AG04450 (cell line): ENCODE data around the gene CLSTN1. TPM values are rescaled to one million over a fixed set of nuclear protein-coding genes. Genes with fewer than 3 reads are reported as not detected.

Experiments used
- CTCF ChIA-PET: fragments of 300-600, 350-600 bp; formaldehyde crosslinking; extraction: SDS; loops from one replicate; lab custom pipeline; 2022; ENCODE audit warnings: antibody characterized with exemption, inconsistent platforms; lab: Charles Lee
- POLR2A ChIA-PET: fragments of 350-600 bp; formaldehyde crosslinking; extraction: SDS; loops from one replicate; lab custom pipeline; 2021; ENCODE audit warnings: antibody characterized with exemption, inconsistent platforms; lab: Yijun Ruan, JAX
- DNase-seq: peaks from one replicate; pipeline ENCODE4 v3.0.0-alpha.2; 2011; ENCODE audit warnings: low read depth, low spot score
- H3K27ac ChIP-seq: one replicate; pipeline ENCODE4 v1.5.1; 2012; ENCODE audit warnings: low read depth, low read length, control low read depth
- H3K27me3 ChIP-seq: one replicate; pipeline ENCODE4 v1.6.0; 2012; ENCODE audit warnings: low read length; ENCODE audit not compliant: control insufficient read depth, insufficient read depth
- H3K4me3 ChIP-seq: 2 replicates; pipeline ENCODE4 v1.5.1; 2011; ENCODE audit warnings: mild to moderate bottlenecking, low read depth, low read length, control low read depth
- H3K9me3 ChIP-seq: 2 replicates; pipeline ENCODE4 v1.5.1; 2012; ENCODE audit warnings: low read length; ENCODE audit not compliant: control insufficient read depth, insufficient read depth
- polyA plus RNA-seq: library from polyadenylated mRNA; depleted of rRNA; stranded (reverse); fragments of >200 nt; gene quantifications from 2 replicates; pipeline ENCODE4 v1.2.3, GENCODE V29; 2011
- TF ChIP-seq, protein P1 (sequence below): IDR thresholded peaks from 2 replicates; pipeline ENCODE4 v1.5.1; 2011; ENCODE audit warnings: low read depth, low read length, control low read depth, inconsistent platforms

The CLSTN1 gene
- polyA plus RNA-seq, 1 experiment = 35.2 TPM

DNA sequence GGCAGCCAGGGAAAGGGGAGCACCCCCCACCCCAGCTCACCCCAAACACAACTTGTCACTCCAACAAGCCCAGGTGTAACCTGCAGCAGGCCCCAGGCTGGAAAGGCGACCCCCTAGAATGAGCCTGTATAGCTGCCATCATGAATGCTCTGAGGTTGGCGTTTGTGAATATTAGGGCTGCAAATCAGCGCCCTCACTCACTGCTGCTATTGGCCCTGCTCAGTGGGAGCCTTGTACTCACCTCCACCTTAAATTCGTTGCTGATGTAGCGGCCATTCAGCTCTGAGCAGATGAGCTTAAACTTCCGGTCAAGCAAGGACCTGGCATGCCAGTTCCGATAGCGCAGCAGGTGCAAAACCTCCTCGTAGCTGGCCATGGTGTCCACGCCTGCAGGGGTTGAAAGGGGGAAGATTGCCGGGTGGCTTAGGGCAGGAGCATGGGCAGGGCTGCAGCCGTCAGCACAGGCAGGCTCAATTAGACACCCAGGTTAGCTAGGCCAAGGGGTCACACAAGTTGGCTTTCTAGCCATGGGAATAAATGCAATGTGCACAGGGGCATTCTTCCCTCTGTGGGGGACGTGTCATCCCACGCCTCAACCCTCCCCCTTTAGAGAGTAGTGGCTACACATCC lies 90.5 kb downstream of the CLSTN1 start:
- ChIA-PET CTCF (no interaction called here), POLR2A (no interaction called here)
- Histone ChIP-seq H3K27ac (no peak overlapping the region), H3K27me3 (no peaks in the 10 kb centered on the region), H3K9me3 (peaks cover 11% of the 10 kb centered on the region; the same call in 1 of the 2 replicates), H3K4me3 (no peak overlapping the region)
- no peak for DNase-seq
- TF ChIP-seq, protein P1, sequence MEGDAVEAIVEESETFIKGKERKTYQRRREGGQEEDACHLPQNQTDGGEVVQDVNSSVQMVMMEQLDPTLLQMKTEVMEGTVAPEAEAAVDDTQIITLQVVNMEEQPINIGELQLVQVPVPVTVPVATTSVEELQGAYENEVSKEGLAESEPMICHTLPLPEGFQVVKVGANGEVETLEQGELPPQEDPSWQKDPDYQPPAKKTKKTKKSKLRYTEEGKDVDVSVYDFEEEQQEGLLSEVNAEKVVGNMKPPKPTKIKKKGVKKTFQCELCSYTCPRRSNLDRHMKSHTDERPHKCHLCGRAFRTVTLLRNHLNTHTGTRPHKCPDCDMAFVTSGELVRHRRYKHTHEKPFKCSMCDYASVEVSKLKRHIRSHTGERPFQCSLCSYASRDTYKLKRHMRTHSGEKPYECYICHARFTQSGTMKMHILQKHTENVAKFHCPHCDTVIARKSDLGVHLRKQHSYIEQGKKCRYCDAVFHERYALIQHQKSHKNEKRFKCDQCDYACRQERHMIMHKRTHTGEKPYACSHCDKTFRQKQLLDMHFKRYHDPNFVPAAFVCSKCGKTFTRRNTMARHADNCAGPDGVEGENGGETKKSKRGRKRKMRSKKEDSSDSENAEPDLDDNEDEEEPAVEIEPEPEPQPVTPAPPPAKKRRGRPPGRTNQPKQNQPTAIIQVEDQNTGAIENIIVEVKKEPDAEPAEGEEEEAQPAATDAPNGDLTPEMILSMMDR = no peak

DNA sequence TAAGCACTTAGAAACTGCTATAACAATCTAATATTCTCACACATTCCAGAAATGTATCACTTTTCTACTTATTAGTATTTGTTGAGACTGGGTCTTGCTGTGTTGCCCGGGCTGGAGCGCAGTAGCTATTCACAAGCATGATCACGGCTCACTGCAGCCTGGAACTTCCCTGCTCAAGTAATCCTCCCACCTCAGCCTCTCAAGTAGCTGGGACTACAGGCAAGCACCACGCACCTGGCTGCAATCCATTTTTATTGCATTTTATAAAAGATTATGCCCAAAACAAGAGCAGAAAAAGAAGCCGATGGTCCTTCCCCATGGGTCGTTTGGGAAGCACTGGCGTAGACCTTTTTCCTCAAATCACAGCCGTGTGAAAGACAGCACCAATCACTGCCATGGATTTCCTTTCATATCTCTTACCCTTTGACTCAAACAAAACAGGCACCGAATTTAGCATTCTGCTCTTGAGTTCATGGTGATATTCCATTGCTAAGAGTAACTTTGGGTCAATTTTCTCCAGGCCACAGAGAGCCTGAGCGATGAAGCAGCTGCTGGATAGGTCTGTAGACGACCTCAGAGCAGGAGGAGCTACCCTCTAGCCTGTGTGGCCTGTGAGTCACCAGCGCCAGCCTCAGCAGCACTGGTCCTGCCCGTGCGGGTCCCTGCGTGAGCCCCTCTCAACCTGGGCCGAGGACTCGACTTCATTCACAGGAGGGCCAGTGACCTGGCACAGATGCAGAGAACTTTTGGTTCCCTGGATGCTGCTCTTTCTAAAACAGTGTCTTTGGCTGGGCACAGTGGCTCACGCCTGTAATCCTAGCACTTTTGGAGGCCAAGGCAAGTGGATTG lies 91.4 kb downstream of the CLSTN1 start:
- ChIA-PET CTCF (interaction anchor here (1.1 kb wide), 1 partner anchor 10 kb away, joined by 3 read pairs; no protein-coding TSS in a partner anchor), POLR2A (no interaction called here)
- Histone ChIP-seq H3K9me3 (peaks cover 11% of the 10 kb centered on the region; the same call in 1 of the 2 replicates), H3K27me3 (no peaks in the 10 kb centered on the region), H3K4me3 (no peak overlapping the region), H3K27ac (no peak overlapping the region)
- TF ChIP-seq, protein P1 = no peak
- no peak for DNase-seq

DNA sequence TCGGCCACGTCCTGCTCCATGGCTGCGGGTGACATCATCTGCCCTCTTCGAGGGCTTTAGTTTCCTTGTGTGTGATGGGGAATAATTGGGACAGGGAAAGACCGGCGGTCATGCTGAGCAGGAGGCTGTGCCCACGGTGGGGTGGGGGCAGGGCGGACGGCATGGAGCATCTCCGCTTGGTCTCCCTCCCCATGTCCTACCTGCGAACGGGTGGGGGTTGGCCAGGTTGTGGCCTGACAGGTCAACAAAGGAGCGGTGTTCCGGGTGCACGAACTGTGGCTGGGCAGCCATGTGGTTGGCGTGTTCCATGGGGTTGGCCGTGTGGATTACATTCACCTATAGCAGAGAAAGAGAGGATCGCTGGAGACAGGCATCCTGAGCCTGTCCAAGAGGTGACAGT lies 92.2 kb downstream of the CLSTN1 start:
- H3K27ac ChIP-seq = no peak overlapping the region
- peaks cover 11% of the 10 kb centered on the region; the same call in 1 of the 2 replicates for H3K9me3 ChIP-seq
- ChIA-PET CTCF (interaction anchor here (1.1 kb wide), 1 partner anchor 9 kb away, joined by 3 read pairs; no protein-coding TSS in a partner anchor), POLR2A (no interaction called here)
- no peaks in the 10 kb centered on the region for H3K27me3 ChIP-seq
- DNase-seq = no peak
- H3K4me3 ChIP-seq = no peak overlapping the region
- TF ChIP-seq, protein P1 = no peak

- CTCF ChIA-PET = no interaction called here
- POLR2A ChIA-PET = no interaction called here
- no peak for DNase-seq
Measured at GRCh38 chr1:9731051-9731537, 92.7 kb downstream of the CLSTN1 start.

More at GRCh38 chr1:9731051-9731537, 92.7 kb downstream of the CLSTN1 start:
- TF ChIP-seq, protein P1 = no peak
- Histone ChIP-seq H3K4me3 (no peak overlapping the region), H3K27ac (no peak overlapping the region), H3K27me3 (no peaks in the 10 kb centered on the region), H3K9me3 (peaks cover 11% of the 10 kb centered on the region; the same call in 1 of the 2 replicates)
